Nephron (organoid): ENCODE measurements around the gene INMT.

ENCODE experiments used
- H3K27ac Mint-ChIP-seq, 3 experiments: 2 replicates each; pipeline ENCODE4 v1.8.0; 2020; ENCODE audit warnings: mixed read lengths in 3 of 3, mild to moderate bottlenecking in 2 of 3, moderate library complexity in 1 of 3
- H3K27me3 Mint-ChIP-seq: 2 replicates; pipeline ENCODE4 v1.8.0; 2021; ENCODE audit warnings: low read depth, mild to moderate bottlenecking, moderate library complexity, mixed read lengths
- H3K36me3 Mint-ChIP-seq: 2 replicates; pipeline ENCODE4 v1.8.0; 2020; ENCODE audit warnings: low read depth, mixed read lengths
- H3K4me1 Mint-ChIP-seq: 2 replicates; pipeline ENCODE4 v1.8.0; 2020; ENCODE audit warnings: mixed read lengths
- H3K4me3 Mint-ChIP-seq, 3 experiments: 2 replicates each; pipeline ENCODE4 v1.8.0; 2020; ENCODE audit warnings: mild to moderate bottlenecking in 3 of 3, mixed read lengths in 3 of 3, moderate library complexity in 2 of 3
- H3K9me3 Mint-ChIP-seq: 2 replicates; pipeline ENCODE4 v1.8.0; 2020; ENCODE audit warnings: mixed read lengths
- TF ChIP-seq, protein P1 (sequence below), 3 experiments: fragments of 200-600 bp; sonication (generic); IDR thresholded peaks; one replicate each; pipeline ENCODE4 v1.5.0; 2021; ENCODE audit warnings: antibody characterized with exemption in 3 of 3; ENCODE audit not compliant: unreplicated experiment in 3 of 3

The INMT gene

GRCh38 chr7:30755384-30756154 is 3.6 kb downstream of the INMT start:
- peaks cover 7% of the 10 kb centered on the region for H3K27me3 Mint-ChIP-seq
- H3K4me3 Mint-ChIP-seq, result peak overlapping the region in 1 of 3 experiments; percentile 28
- TF ChIP-seq, protein P1, sequence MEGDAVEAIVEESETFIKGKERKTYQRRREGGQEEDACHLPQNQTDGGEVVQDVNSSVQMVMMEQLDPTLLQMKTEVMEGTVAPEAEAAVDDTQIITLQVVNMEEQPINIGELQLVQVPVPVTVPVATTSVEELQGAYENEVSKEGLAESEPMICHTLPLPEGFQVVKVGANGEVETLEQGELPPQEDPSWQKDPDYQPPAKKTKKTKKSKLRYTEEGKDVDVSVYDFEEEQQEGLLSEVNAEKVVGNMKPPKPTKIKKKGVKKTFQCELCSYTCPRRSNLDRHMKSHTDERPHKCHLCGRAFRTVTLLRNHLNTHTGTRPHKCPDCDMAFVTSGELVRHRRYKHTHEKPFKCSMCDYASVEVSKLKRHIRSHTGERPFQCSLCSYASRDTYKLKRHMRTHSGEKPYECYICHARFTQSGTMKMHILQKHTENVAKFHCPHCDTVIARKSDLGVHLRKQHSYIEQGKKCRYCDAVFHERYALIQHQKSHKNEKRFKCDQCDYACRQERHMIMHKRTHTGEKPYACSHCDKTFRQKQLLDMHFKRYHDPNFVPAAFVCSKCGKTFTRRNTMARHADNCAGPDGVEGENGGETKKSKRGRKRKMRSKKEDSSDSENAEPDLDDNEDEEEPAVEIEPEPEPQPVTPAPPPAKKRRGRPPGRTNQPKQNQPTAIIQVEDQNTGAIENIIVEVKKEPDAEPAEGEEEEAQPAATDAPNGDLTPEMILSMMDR (IDR thresholded peaks at IDR 0.05; ENCODE audit: unreplicated experiment in 3 of 3), result no peak
- peaks cover 6% of the 10 kb centered on the region for H3K9me3 Mint-ChIP-seq
- H3K27ac Mint-ChIP-seq, result peak overlapping the region in 2 of 3 experiments; percentile 2 to 92
- H3K4me1 Mint-ChIP-seq, result peaks cover 60% of the 10 kb centered on the region
- peaks cover 11% of the 10 kb centered on the region for H3K36me3 Mint-ChIP-seq

DNA sequence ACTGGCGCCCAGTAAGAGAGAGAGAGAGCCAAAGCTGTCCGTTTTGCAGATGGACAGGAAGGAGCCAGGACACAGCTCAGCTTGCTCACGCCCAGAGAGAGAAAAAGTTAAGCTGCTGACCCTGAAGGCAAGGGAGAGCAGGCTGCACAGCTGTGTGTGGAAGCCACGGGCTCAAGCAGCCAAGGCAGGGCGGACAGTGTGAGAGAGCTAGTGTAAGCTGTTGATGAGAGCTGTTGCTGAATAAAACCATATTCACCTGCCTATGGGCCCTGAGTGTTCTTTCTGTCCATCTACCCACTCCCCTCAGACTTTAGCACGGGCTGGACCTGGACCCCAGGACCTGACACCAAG is 5.4 kb downstream of the INMT start:
- Mint-ChIP-seq H3K4me1 (peaks cover 52% of the 10 kb centered on the region), H3K27me3 (no peaks in the 10 kb centered on the region), H3K27ac (peak overlapping the region in 2 of 3 experiments; percentile 68 to 73), H3K4me3 (no peak overlapping the region), H3K9me3 (no peaks in the 10 kb centered on the region), H3K36me3 (peaks cover 10% of the 10 kb centered on the region)
- TF ChIP-seq, protein P1 (IDR thresholded peaks at IDR 0.05; ENCODE audit: unreplicated experiment in 3 of 3), result no peak

GRCh38 chr7:30760514-30761213 is 8.7 kb downstream of the INMT start:
- peaks cover 4% of the 10 kb centered on the region for H3K36me3 Mint-ChIP-seq
- peaks cover 45% of the 10 kb centered on the region for H3K4me1 Mint-ChIP-seq
- H3K9me3 Mint-ChIP-seq, result no peaks in the 10 kb centered on the region
- no peaks in the 10 kb centered on the region for H3K27me3 Mint-ChIP-seq
- TF ChIP-seq, protein P1 (IDR thresholded peaks at IDR 0.05; ENCODE audit: unreplicated experiment in 3 of 3), result no peak
- peak overlapping the region in 2 of 3 experiments; percentile 67 to 81 for H3K27ac Mint-ChIP-seq
- no peak overlapping the region for H3K4me3 Mint-ChIP-seq

- Mint-ChIP-seq H3K27ac (peak overlapping the region in 2 of 3 experiments; percentile 67 to 81), H3K4me3 (no peak overlapping the region), H3K4me1 (peaks cover 40% of the 10 kb centered on the region), H3K9me3 (no peaks in the 10 kb centered on the region), H3K27me3 (no peaks in the 10 kb centered on the region), H3K36me3 (peaks cover 4% of the 10 kb centered on the region)
- TF ChIP-seq, protein P1 (IDR thresholded peaks at IDR 0.05; ENCODE audit: unreplicated experiment in 3 of 3), result no peak
These were observed 9.6 kb downstream of the INMT start for GRCh38 chr7:30761214-30762156.

DNA sequence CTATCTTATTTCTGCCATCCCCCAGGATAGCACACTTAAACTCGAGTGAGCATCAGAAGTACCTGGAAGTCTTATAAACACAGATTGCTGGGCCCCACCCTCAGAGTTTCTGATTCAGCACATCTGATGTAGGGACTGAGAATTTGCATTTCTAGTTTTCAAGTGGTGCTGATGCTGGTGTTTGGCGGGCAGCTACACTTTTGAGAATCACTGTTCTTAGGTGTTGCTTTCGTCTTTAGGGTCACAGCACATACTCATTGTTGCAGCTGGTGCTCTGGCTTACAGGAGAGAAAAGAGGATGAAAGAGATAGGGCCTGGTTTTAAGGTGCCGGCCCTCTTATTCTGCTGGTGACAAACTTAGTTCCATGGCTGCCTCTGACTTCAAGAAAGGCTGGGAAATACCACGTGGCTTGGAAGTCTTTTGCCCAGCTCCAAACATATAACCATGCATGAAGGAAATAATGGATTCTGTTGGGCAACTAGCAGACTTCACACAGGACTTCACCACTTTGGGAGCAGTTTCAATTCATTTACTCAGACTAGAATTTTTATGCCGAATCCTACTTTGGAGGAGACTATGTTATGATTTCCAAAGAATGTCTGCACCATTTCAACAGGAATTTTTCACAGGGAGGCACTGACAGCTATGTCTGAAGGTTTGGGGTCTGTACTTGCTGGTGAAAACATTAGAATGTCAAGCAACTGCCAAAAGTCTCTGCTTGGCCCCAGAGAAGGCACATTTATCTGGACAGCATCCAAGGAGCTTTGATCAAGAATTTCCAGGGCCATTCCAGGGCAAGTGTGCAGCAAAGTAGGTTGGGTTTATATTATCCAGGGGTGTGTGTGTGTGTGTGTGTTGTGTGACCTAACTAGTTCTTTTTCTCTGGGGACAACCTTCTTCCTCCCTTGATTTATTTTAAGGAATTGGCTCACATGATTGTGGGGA is 12.4 kb downstream of the INMT start:
- Mint-ChIP-seq H3K4me1 (peaks cover 34% of the 10 kb centered on the region), H3K4me3 (no peak overlapping the region), H3K9me3 (no peaks in the 10 kb centered on the region), H3K27me3 (peaks cover 6% of the 10 kb centered on the region), H3K36me3 (no peaks in the 10 kb centered on the region), H3K27ac (peak overlapping the region; percentile 73 to 89 (median 83))
- TF ChIP-seq, protein P1 (IDR thresholded peaks at IDR 0.05; ENCODE audit: unreplicated experiment in 3 of 3), result no peak
